Endothelial cell (in vitro differentiated cells): ENCODE measurements around the gene AK8. TPM values are rescaled to one million over a fixed set of nuclear protein-coding genes. Genes with fewer than 3 reads are reported as not detected.

Source experiments
- DNase-seq: peaks from one replicate; pipeline ENCODE4 v3.0.0; 2021; ENCODE audit warnings: low spot score
- H3K27ac Mint-ChIP-seq: one replicate; pipeline ENCODE4 v1.8.0; 2021; ENCODE audit warnings: mixed read lengths, inconsistent platforms; ENCODE audit not compliant: unreplicated experiment
- H3K27me3 Mint-ChIP-seq: one replicate; pipeline ENCODE4 v1.8.0; 2021; ENCODE audit warnings: mild to moderate bottlenecking, moderate library complexity, mixed read lengths, inconsistent platforms; ENCODE audit not compliant: unreplicated experiment
- H3K36me3 Mint-ChIP-seq: one replicate; pipeline ENCODE4 v1.8.0; 2021; ENCODE audit warnings: mild to moderate bottlenecking, low read depth, mixed read lengths, inconsistent platforms; ENCODE audit not compliant: unreplicated experiment
- H3K4me1 Mint-ChIP-seq: one replicate; pipeline ENCODE4 v1.8.0; 2021; ENCODE audit warnings: mild to moderate bottlenecking, mixed read lengths, inconsistent platforms; ENCODE audit not compliant: unreplicated experiment
- H3K4me3 Mint-ChIP-seq: one replicate; pipeline ENCODE4 v1.8.0; 2021; ENCODE audit warnings: mild to moderate bottlenecking, mixed read lengths, inconsistent platforms; ENCODE audit not compliant: unreplicated experiment
- H3K9me3 Mint-ChIP-seq: one replicate; pipeline ENCODE4 v1.8.0; 2021; ENCODE audit warnings: mixed read lengths, inconsistent platforms; ENCODE audit not compliant: unreplicated experiment
- CTCF ChIP-seq: fragments of 200-600 bp; sonication (generic); IDR thresholded peaks from one replicate; pipeline ENCODE4 v1.5.0; 2021; ENCODE audit warnings: antibody characterized with exemption; ENCODE audit not compliant: unreplicated experiment
- total RNA-seq: library from RNA; stranded (reverse); fragmentation: NEBNext Ultra II Directional; extraction: Animal tissue kit (Norgen Biotek cat#: 25700); gene quantifications from one replicate; pipeline ENCODE4 v1.2.1, GENCODE V29; 2021; ENCODE audit not compliant: unreplicated experiment

The AK8 gene
- total RNA-seq, 1 donor from 2014 or later, result 2.0 TPM

GRCh38 chr9:132749306-132749705 is 128.8 kb downstream of the AK8 start:
- Mint-ChIP-seq H3K36me3 (no peaks in the 10 kb centered on the region), H3K9me3 (no peaks in the 10 kb centered on the region), H3K27me3 (peaks cover 8% of the 10 kb centered on the region), H3K27ac (no peak overlapping the region), H3K4me3 (no peak overlapping the region), H3K4me1 (peaks cover 20% of the 10 kb centered on the region)
- DNase-seq, result no peak
- no peak for TF ChIP-seq CTCF

GRCh38 chr9:132748450-132748849 is 129.6 kb downstream of the AK8 start:
- no peak for TF ChIP-seq CTCF
- no peak overlapping the region for H3K27ac Mint-ChIP-seq
- peaks cover 12% of the 10 kb centered on the region for H3K27me3 Mint-ChIP-seq
- no peak overlapping the region for H3K4me3 Mint-ChIP-seq
- H3K9me3 Mint-ChIP-seq, result no peaks in the 10 kb centered on the region
- H3K36me3 Mint-ChIP-seq, result no peaks in the 10 kb centered on the region
- no peak for DNase-seq
- peaks cover 23% of the 10 kb centered on the region for H3K4me1 Mint-ChIP-seq

- no peak for DNase-seq
- Mint-ChIP-seq H3K36me3 (no peaks in the 10 kb centered on the region), H3K4me3 (no peak overlapping the region), H3K9me3 (no peaks in the 10 kb centered on the region), H3K4me1 (peaks cover 13% of the 10 kb centered on the region), H3K27ac (no peak overlapping the region), H3K27me3 (peaks cover 12% of the 10 kb centered on the region)
- no peak for TF ChIP-seq CTCF
Measured at GRCh38 chr9:132745756-132746709, 132.1 kb downstream of the AK8 start.

GRCh38 chr9:132744881-132745755 is 133.0 kb downstream of the AK8 start:
- Mint-ChIP-seq H3K4me3 (peak overlapping the region; percentile 86), H3K9me3 (no peaks in the 10 kb centered on the region), H3K36me3 (no peaks in the 10 kb centered on the region), H3K27ac (no peak overlapping the region), H3K4me1 (peaks cover 13% of the 10 kb centered on the region), H3K27me3 (peaks cover 12% of the 10 kb centered on the region)
- TF ChIP-seq CTCF, result no peak
- no peak for DNase-seq
